Esophagus muscularis mucosa (tissue), 4 donors: ENCODE measurements around the gene PRRC2B.

Source experiments
- CTCF ChIP-seq, 3 experiments: fragments of 200-600 bp in 2 of 3; fragments of 450-650 bp in 1 of 3; sonication (generic) in 2 of 3; IDR thresholded peaks; one replicate each; pipeline ENCODE4 v1.5.1; 2017 to 2019; ENCODE audit warnings: antibody characterized with exemption in 3 of 3, mild to moderate bottlenecking in 2 of 3, moderate library complexity in 1 of 3
- EP300 ChIP-seq: sonication (generic); formaldehyde crosslinking; IDR thresholded peaks from one replicate; pipeline ENCODE4 v1.6.1; 2017; ENCODE audit warnings: antibody characterized with exemption
- POLR2A ChIP-seq: fragments of 450-650 bp; IDR thresholded peaks from one replicate; pipeline ENCODE4 v1.6.1; 2017; ENCODE audit warnings: antibody characterized with exemption, moderate library complexity, mild to moderate bottlenecking, low read depth
- POLR2AphosphoS5 ChIP-seq, 2 donors: sonication (generic); formaldehyde crosslinking; IDR thresholded peaks; one replicate each; pipeline ENCODE4 v1.6.1; 2017; ENCODE audit warnings: antibody characterized with exemption in 2 of 2

- TF ChIP-seq EP300, result no peak
- no peak for TF ChIP-seq POLR2A
- TF ChIP-seq CTCF (IDR thresholded peaks at IDR 0.05), result no peak
- no peak for TF ChIP-seq POLR2AphosphoS5 (IDR thresholded peaks at IDR 0.05)
Observed at GRCh38 chr9:131449276-131449675, 55.4 kb downstream of the PRRC2B start.
